ENCODE data around the gene CCDC175.
A peak's percentile ranks its signal among the peaks of the same experiment; 100 is the strongest.

Gene CCDC175

GRCh38 chr14:59481407-59481806, 95.2 kb downstream of the CCDC175 start:
- H3K4me3 Mint-ChIP-seq, result peak overlapping the region; percentile 94
- no peaks in the 10 kb centered on the region for H3K9me3 Mint-ChIP-seq
- peaks cover 41% of the 10 kb centered on the region for H3K36me3 Mint-ChIP-seq (ENCODE audit: low read depth)
- H3K27ac Mint-ChIP-seq, result peak overlapping the region; percentile 76
- H3K4me1 Mint-ChIP-seq (ENCODE audit: low read depth), result peaks cover 57% of the 10 kb centered on the region
- H3K27me3 Mint-ChIP-seq, result no peaks in the 10 kb centered on the region

- Mint-ChIP-seq H3K4me1 (ENCODE audit: low read depth) (peaks cover 46% of the 10 kb centered on the region), H3K27ac (peak overlapping the region; percentile 85), H3K27me3 (no peaks in the 10 kb centered on the region), H3K9me3 (no peaks in the 10 kb centered on the region), H3K36me3 (ENCODE audit: low read depth) (peaks cover 48% of the 10 kb centered on the region), H3K4me3 (peak overlapping the region; percentile 64)
These were observed 96.4 kb downstream of the CCDC175 start for GRCh38 chr14:59480166-59480565.

GRCh38 chr14:59478540-59478939, 98.1 kb downstream of the CCDC175 start:
- no peaks in the 10 kb centered on the region for H3K9me3 Mint-ChIP-seq
- H3K4me3 Mint-ChIP-seq, result no peak overlapping the region
- no peak overlapping the region for H3K27ac Mint-ChIP-seq
- no peaks in the 10 kb centered on the region for H3K27me3 Mint-ChIP-seq
- H3K4me1 Mint-ChIP-seq (ENCODE audit: low read depth), result peaks cover 44% of the 10 kb centered on the region
- peaks cover 57% of the 10 kb centered on the region for H3K36me3 Mint-ChIP-seq (ENCODE audit: low read depth)

- peaks cover 15% of the 10 kb centered on the region for H3K4me1 Mint-ChIP-seq (ENCODE audit: low read depth)
- H3K9me3 Mint-ChIP-seq, result no peaks in the 10 kb centered on the region
- no peak overlapping the region for H3K27ac Mint-ChIP-seq
- no peaks in the 10 kb centered on the region for H3K27me3 Mint-ChIP-seq
- H3K4me3 Mint-ChIP-seq, result no peak overlapping the region
- H3K36me3 Mint-ChIP-seq (ENCODE audit: low read depth), result peaks cover 53% of the 10 kb centered on the region
These were observed 100.9 kb downstream of the CCDC175 start for GRCh38 chr14:59475709-59476108.

- peaks cover 6% of the 10 kb centered on the region for H3K4me1 Mint-ChIP-seq (ENCODE audit: low read depth)
- no peak overlapping the region for H3K27ac Mint-ChIP-seq
- H3K4me3 Mint-ChIP-seq, result no peak overlapping the region
- no peaks in the 10 kb centered on the region for H3K27me3 Mint-ChIP-seq
- H3K36me3 Mint-ChIP-seq (ENCODE audit: low read depth), result peaks cover 42% of the 10 kb centered on the region
- no peaks in the 10 kb centered on the region for H3K9me3 Mint-ChIP-seq
These were observed 102.4 kb downstream of the CCDC175 start for GRCh38 chr14:59474172-59474571.

- H3K27me3 Mint-ChIP-seq, result peaks cover 7% of the 10 kb centered on the region
- peak within 1 kb of the TSS; percentile 88 for H3K27ac Mint-ChIP-seq
- H3K9me3 Mint-ChIP-seq, result no peaks in the 10 kb centered on the region
- H3K36me3 Mint-ChIP-seq (ENCODE audit: low read depth), result peaks cover 9% of the 10 kb centered on the region
- peak within 1 kb of the TSS; percentile 83 for H3K4me3 Mint-ChIP-seq
- peaks cover 17% of the 10 kb centered on the region for H3K4me1 Mint-ChIP-seq (ENCODE audit: low read depth)
These were observed 111.1 kb downstream of the CCDC175 start, which contains the start of gene GPR135 for GRCh38 chr14:59465316-59466135. TSS of gene GPR135 (minus strand) at chr14:59465380. CDS start at chr14:59465226, 154 bp downstream.

GRCh38 chr14:59464486-59465315, 111.9 kb downstream of the CCDC175 start:
- H3K27me3 Mint-ChIP-seq, result peaks cover 7% of the 10 kb centered on the region
- H3K4me3 Mint-ChIP-seq, result peak overlapping the region; percentile 83
- peak overlapping the region; percentile 73 for H3K27ac Mint-ChIP-seq
- peaks cover 13% of the 10 kb centered on the region for H3K36me3 Mint-ChIP-seq (ENCODE audit: low read depth)
- peaks cover 17% of the 10 kb centered on the region for H3K4me1 Mint-ChIP-seq (ENCODE audit: low read depth)
- no peaks in the 10 kb centered on the region for H3K9me3 Mint-ChIP-seq

- Mint-ChIP-seq H3K36me3 (ENCODE audit: low read depth) (peaks cover 16% of the 10 kb centered on the region), H3K27ac (peak overlapping the region; percentile 88), H3K27me3 (peaks cover 7% of the 10 kb centered on the region), H3K4me1 (ENCODE audit: low read depth) (peaks cover 17% of the 10 kb centered on the region), H3K4me3 (peak overlapping the region; percentile 83), H3K9me3 (no peaks in the 10 kb centered on the region)
These were observed 112.7 kb downstream of the CCDC175 start for GRCh38 chr14:59463787-59464485.

- no peaks in the 10 kb centered on the region for H3K9me3 Mint-ChIP-seq
- peaks cover 7% of the 10 kb centered on the region for H3K27me3 Mint-ChIP-seq
- H3K4me1 Mint-ChIP-seq (ENCODE audit: low read depth), result peaks cover 17% of the 10 kb centered on the region
- no peak overlapping the region for H3K27ac Mint-ChIP-seq
- peaks cover 27% of the 10 kb centered on the region for H3K36me3 Mint-ChIP-seq (ENCODE audit: low read depth)
- H3K4me3 Mint-ChIP-seq, result no peak overlapping the region
These were observed 114.7 kb downstream of the CCDC175 start for GRCh38 chr14:59461891-59462290.

- Mint-ChIP-seq H3K27me3 (peaks cover 7% of the 10 kb centered on the region), H3K27ac (no peak overlapping the region), H3K9me3 (no peaks in the 10 kb centered on the region), H3K36me3 (ENCODE audit: low read depth) (peaks cover 40% of the 10 kb centered on the region), H3K4me1 (ENCODE audit: low read depth) (peaks cover 12% of the 10 kb centered on the region), H3K4me3 (no peak overlapping the region)
These were observed 116.2 kb downstream of the CCDC175 start for GRCh38 chr14:59460378-59460777.

GRCh38 chr14:59458486-59458885, 118.1 kb downstream of the CCDC175 start:
- Mint-ChIP-seq H3K27me3 (peaks cover 7% of the 10 kb centered on the region), H3K4me3 (no peak overlapping the region), H3K9me3 (no peaks in the 10 kb centered on the region), H3K36me3 (ENCODE audit: low read depth) (peaks cover 46% of the 10 kb centered on the region), H3K27ac (no peak overlapping the region), H3K4me1 (ENCODE audit: low read depth) (peaks cover 3% of the 10 kb centered on the region)

GRCh38 chr14:59455411-59455810, 121.2 kb downstream of the CCDC175 start:
- H3K4me1 Mint-ChIP-seq (ENCODE audit: low read depth), result no peaks in the 10 kb centered on the region
- H3K27me3 Mint-ChIP-seq, result no peaks in the 10 kb centered on the region
- H3K4me3 Mint-ChIP-seq, result no peak overlapping the region
- no peak overlapping the region for H3K27ac Mint-ChIP-seq
- peaks cover 44% of the 10 kb centered on the region for H3K36me3 Mint-ChIP-seq (ENCODE audit: low read depth)
- no peaks in the 10 kb centered on the region for H3K9me3 Mint-ChIP-seq
